Glutamatergic neuron (in vitro differentiated cells): Measurements from ENCODE around the gene TAX1BP1. TPM values are rescaled to one million over a fixed set of nuclear protein-coding genes. Genes with fewer than 3 reads are reported as not detected.

Experiments used
- DNase-seq: peaks from one replicate; pipeline ENCODE4 v3.0.0; 2022
- H3K27ac Mint-ChIP-seq: one replicate; pipeline ENCODE4 v1.8.0; 2020; ENCODE audit warnings: mild to moderate bottlenecking, mixed read lengths, inconsistent platforms; ENCODE audit not compliant: unreplicated experiment
- H3K27me3 Mint-ChIP-seq: one replicate; pipeline ENCODE4 v1.8.0; 2020; ENCODE audit warnings: mild to moderate bottlenecking, moderate library complexity, mixed read lengths, inconsistent platforms; ENCODE audit not compliant: unreplicated experiment
- H3K36me3 Mint-ChIP-seq: one replicate; pipeline ENCODE4 v1.8.0; 2020; ENCODE audit warnings: mild to moderate bottlenecking, mixed read lengths, inconsistent platforms; ENCODE audit not compliant: unreplicated experiment
- H3K4me1 Mint-ChIP-seq: one replicate; pipeline ENCODE4 v1.8.0; 2020; ENCODE audit warnings: mild to moderate bottlenecking, low read depth, mixed read lengths, inconsistent platforms; ENCODE audit not compliant: unreplicated experiment
- H3K4me3 Mint-ChIP-seq: one replicate; pipeline ENCODE4 v1.8.0; 2020; ENCODE audit warnings: mild to moderate bottlenecking, mixed read lengths, inconsistent platforms; ENCODE audit not compliant: unreplicated experiment
- H3K9me3 Mint-ChIP-seq: one replicate; pipeline ENCODE4 v1.8.0; 2020; ENCODE audit warnings: mild to moderate bottlenecking, moderate library complexity, mixed read lengths, inconsistent platforms; ENCODE audit not compliant: unreplicated experiment
- CTCF ChIP-seq: fragments of 200-600 bp; sonication (generic); IDR thresholded peaks from one replicate; pipeline ENCODE4 v1.5.0; 2021; ENCODE audit not compliant: partially characterized antibody, unreplicated experiment
- total RNA-seq: library from RNA; stranded (reverse); fragmentation: NEBNext Ultra II Directional; extraction: Animal tissue kit (Norgen Biotek cat#: 25700); gene quantifications from one replicate; pipeline ENCODE4 v1.2.1, GENCODE V29; 2021; ENCODE audit not compliant: unreplicated experiment

Gene TAX1BP1
- total RNA-seq, 1 donor from 2014 or later: 103 TPM

- DNase-seq: no peak
- no peaks in the 10 kb centered on the region for H3K9me3 Mint-ChIP-seq
- peaks cover 5% of the 10 kb centered on the region for H3K36me3 Mint-ChIP-seq
- H3K4me1 Mint-ChIP-seq: no peaks in the 10 kb centered on the region
- no peak for TF ChIP-seq CTCF
- H3K27me3 Mint-ChIP-seq: no peaks in the 10 kb centered on the region
- no peak overlapping the region for H3K4me3 Mint-ChIP-seq
- no peak overlapping the region for H3K27ac Mint-ChIP-seq
Observed at GRCh38 chr7:27763983-27764508, 24.1 kb downstream of the TAX1BP1 start.

- Mint-ChIP-seq H3K27me3 (no peaks in the 10 kb centered on the region), H3K36me3 (peaks cover 5% of the 10 kb centered on the region), H3K4me1 (no peaks in the 10 kb centered on the region), H3K27ac (no peak overlapping the region), H3K4me3 (no peak overlapping the region), H3K9me3 (no peaks in the 10 kb centered on the region)
- no peak for TF ChIP-seq CTCF
- no peak for DNase-seq
Observed at GRCh38 chr7:27765841-27766240, 25.9 kb downstream of the TAX1BP1 start.

GRCh38 chr7:27767374-27767773, 27.4 kb downstream of the TAX1BP1 start:
- Mint-ChIP-seq H3K36me3 (no peaks in the 10 kb centered on the region), H3K27ac (no peak overlapping the region), H3K4me1 (no peaks in the 10 kb centered on the region), H3K9me3 (no peaks in the 10 kb centered on the region), H3K4me3 (no peak overlapping the region), H3K27me3 (no peaks in the 10 kb centered on the region)
- no peak for TF ChIP-seq CTCF
- no peak for DNase-seq

- no peak for TF ChIP-seq CTCF
- Mint-ChIP-seq H3K9me3 (no peaks in the 10 kb centered on the region), H3K4me1 (no peaks in the 10 kb centered on the region), H3K4me3 (no peak overlapping the region), H3K36me3 (no peaks in the 10 kb centered on the region), H3K27ac (no peak overlapping the region), H3K27me3 (no peaks in the 10 kb centered on the region)
- DNase-seq: no peak
Observed at GRCh38 chr7:27771111-27771510, 31.1 kb downstream of the TAX1BP1 start.

GRCh38 chr7:27774717-27775328, 34.9 kb downstream of the TAX1BP1 start:
- no peak overlapping the region for H3K27ac Mint-ChIP-seq
- no peak for DNase-seq
- TF ChIP-seq CTCF: peak; percentile 54
- no peaks in the 10 kb centered on the region for H3K27me3 Mint-ChIP-seq
- no peaks in the 10 kb centered on the region for H3K36me3 Mint-ChIP-seq
- no peak overlapping the region for H3K4me3 Mint-ChIP-seq
- H3K9me3 Mint-ChIP-seq: no peaks in the 10 kb centered on the region
- no peaks in the 10 kb centered on the region for H3K4me1 Mint-ChIP-seq
